Mesendoderm (in vitro differentiated cells): ENCODE measurements around the gene SPATA18.

Source experiments
- DNase-seq: peaks from one replicate; pipeline ENCODE4 v3.0.0; 2013
- H2AK5ac ChIP-seq: 2 replicates; pipeline ENCODE4 v1.6.1; 2013; ENCODE audit warnings: low read length, inconsistent platforms
- H2BK120ac ChIP-seq: 2 replicates; pipeline ENCODE4 v1.6.1; 2013; ENCODE audit warnings: low read depth, mild to moderate bottlenecking, low read length, moderate library complexity, mixed read lengths
- H2BK15ac ChIP-seq: replicated peaks from 2 replicates; pipeline ENCODE4 v1.6.1; 2013; ENCODE audit warnings: low read depth, mild to moderate bottlenecking, moderate library complexity
- H2BK5ac ChIP-seq: 2 replicates; pipeline ENCODE4 v1.6.1; 2013; ENCODE audit warnings: low read length, inconsistent platforms
- H3K18ac ChIP-seq: 2 replicates; pipeline ENCODE4 v1.6.1; 2013; ENCODE audit warnings: mild to moderate bottlenecking, low read length, mixed read lengths
- H3K23ac ChIP-seq: one replicate; pipeline ENCODE4 v1.6.1; 2013; ENCODE audit warnings: low read length
- H3K27ac ChIP-seq: 2 replicates; pipeline ENCODE4 v1.5.1; 2013; ENCODE audit warnings: low read depth, mild to moderate bottlenecking, inconsistent platforms, low read length, moderate library complexity
- H3K27me3 ChIP-seq: 2 replicates; pipeline ENCODE4 v1.6.1; 2013; ENCODE audit warnings: low read length, control low read depth, mild to moderate bottlenecking, inconsistent platforms; ENCODE audit not compliant: insufficient read depth, poor library complexity
- H3K36me3 ChIP-seq: 2 replicates; pipeline ENCODE4 v1.6.1; 2013; ENCODE audit warnings: low read length, inconsistent platforms; ENCODE audit not compliant: control insufficient read depth, insufficient read depth
- H3K4ac ChIP-seq: one replicate; pipeline ENCODE4 v1.6.1; 2013; ENCODE audit warnings: low read depth, mild to moderate bottlenecking, low read length, moderate library complexity
- H3K4me1 ChIP-seq: 2 replicates; pipeline ENCODE4 v1.6.1; 2013; ENCODE audit warnings: low read depth, low read length, inconsistent platforms; ENCODE audit not compliant: control insufficient read depth
- H3K4me2 ChIP-seq: 2 replicates; pipeline ENCODE4 v1.6.1; 2013; ENCODE audit warnings: low read length
- H3K4me3 ChIP-seq: 2 replicates; pipeline ENCODE4 v1.5.1; 2013; ENCODE audit warnings: mild to moderate bottlenecking, low read length
- H3K56ac ChIP-seq: one replicate; pipeline ENCODE4 v1.6.1; 2013; ENCODE audit warnings: low read length
- H3K79me1 ChIP-seq: 2 replicates; pipeline ENCODE4 v1.6.1; 2013; ENCODE audit warnings: low read length, inconsistent platforms
- H3K79me2 ChIP-seq: 2 replicates; pipeline ENCODE4 v1.6.1; 2013; ENCODE audit warnings: mild to moderate bottlenecking, low read length; ENCODE audit not compliant: control insufficient read depth, insufficient read depth
- H3K9ac ChIP-seq: 2 replicates; pipeline ENCODE4 v1.6.1; 2013; ENCODE audit warnings: low read length, inconsistent platforms
- H4K5ac ChIP-seq: one replicate; pipeline ENCODE4 v1.6.1; 2013; ENCODE audit warnings: low read length
- H4K8ac ChIP-seq: one replicate; pipeline ENCODE4 v1.6.1; 2013; ENCODE audit warnings: low read depth, mild to moderate bottlenecking, control low read depth, low read length, moderate library complexity
- WGBS: extraction: QIAGEN DNeasy Blood & Tissue Kit; methylation state at CpG from one replicate; pipeline ENCODE4 v1.1.7; 2013; ENCODE audit warnings: low lambda C conversion rate, missing lambda C conversion rate; ENCODE audit not compliant: insufficient coverage; ENCODE audit errors: extremely low coverage; 5-methylcytosine and 5-hydroxymethylcytosine counted together

Gene SPATA18

GRCh38 chr4:52094376-52095145 is 43.5 kb downstream of the SPATA18 start:
- H3K27ac ChIP-seq, result no peak overlapping the region
- H2BK120ac ChIP-seq, result no peak overlapping the region
- no peaks in the 10 kb centered on the region for H3K79me1 ChIP-seq
- H3K4me1 ChIP-seq, result no peaks in the 10 kb centered on the region
- H3K27me3 ChIP-seq, result no peaks in the 10 kb centered on the region
- H3K56ac ChIP-seq, result no peak overlapping the region
- H2BK5ac ChIP-seq, result no peak overlapping the region
- H3K36me3 ChIP-seq, result no peaks in the 10 kb centered on the region
- no peak overlapping the region for H3K9ac ChIP-seq
- no peak overlapping the region for H3K4ac ChIP-seq
- no peak overlapping the region for H4K5ac ChIP-seq
- H2BK15ac ChIP-seq, result no peak overlapping the region
- no peaks in the 10 kb centered on the region for H3K79me2 ChIP-seq
- H3K18ac ChIP-seq, result no peak overlapping the region
- no peak overlapping the region for H2AK5ac ChIP-seq
- no peak overlapping the region for H3K4me2 ChIP-seq
- no peak overlapping the region for H3K23ac ChIP-seq
- WGBS, result no CpG with 5 or more reads among the region's 8 CpGs
- H4K8ac ChIP-seq, result no peak overlapping the region
- no peak overlapping the region for H3K4me3 ChIP-seq
- DNase-seq, result no peak

- no CpG with 5 or more reads among the region's 1 CpG for WGBS
Measured at GRCh38 chr4:52095374-52095773, 44.3 kb downstream of the SPATA18 start.

GRCh38 chr4:52096048-52096447 is 44.9 kb downstream of the SPATA18 start:
- Histone ChIP-seq H3K79me1 (no peaks in the 10 kb centered on the region), H2BK5ac (no peak overlapping the region), H3K27ac (no peak overlapping the region), H3K23ac (no peak overlapping the region), H4K8ac (no peak overlapping the region), H3K56ac (no peak overlapping the region), H2AK5ac (no peak overlapping the region), H2BK120ac (no peak overlapping the region), H3K4ac (no peak overlapping the region), H3K9ac (no peak overlapping the region), H3K4me1 (no peaks in the 10 kb centered on the region), H3K79me2 (no peaks in the 10 kb centered on the region), H2BK15ac (no peak overlapping the region), H3K36me3 (no peaks in the 10 kb centered on the region), H3K27me3 (no peaks in the 10 kb centered on the region), H3K4me3 (no peak overlapping the region), H3K18ac (no peak overlapping the region), H4K5ac (no peak overlapping the region), H3K4me2 (no peak overlapping the region)
- no peak for DNase-seq

More at GRCh38 chr4:52095374-52095773, 44.3 kb downstream of the SPATA18 start:
- H3K79me2 ChIP-seq, result no peaks in the 10 kb centered on the region
- no peak overlapping the region for H3K56ac ChIP-seq
- no peak overlapping the region for H3K27ac ChIP-seq
- no peak overlapping the region for H3K4me2 ChIP-seq
- H3K4ac ChIP-seq, result no peak overlapping the region
- no peak overlapping the region for H4K5ac ChIP-seq
- H3K23ac ChIP-seq, result no peak overlapping the region
- H3K9ac ChIP-seq, result no peak overlapping the region
- H3K4me3 ChIP-seq, result no peak overlapping the region
- H2AK5ac ChIP-seq, result no peak overlapping the region
- H3K79me1 ChIP-seq, result no peaks in the 10 kb centered on the region
- no peaks in the 10 kb centered on the region for H3K27me3 ChIP-seq
- no peak overlapping the region for H2BK5ac ChIP-seq
- no peak overlapping the region for H2BK120ac ChIP-seq
- H3K36me3 ChIP-seq, result no peaks in the 10 kb centered on the region
- no peak overlapping the region for H2BK15ac ChIP-seq
- no peak overlapping the region for H4K8ac ChIP-seq
- DNase-seq, result no peak
- H3K4me1 ChIP-seq, result no peaks in the 10 kb centered on the region
- no peak overlapping the region for H3K18ac ChIP-seq

- Histone ChIP-seq H2BK5ac (no peak overlapping the region), H3K9ac (no peak overlapping the region), H3K56ac (no peak overlapping the region), H4K8ac (no peak overlapping the region), H3K36me3 (no peaks in the 10 kb centered on the region), H3K4ac (no peak overlapping the region), H3K79me2 (no peaks in the 10 kb centered on the region), H3K23ac (no peak overlapping the region), H4K5ac (no peak overlapping the region), H2AK5ac (no peak overlapping the region), H3K27me3 (no peaks in the 10 kb centered on the region), H3K4me1 (no peaks in the 10 kb centered on the region), H3K4me3 (no peak overlapping the region), H2BK15ac (no peak overlapping the region), H3K18ac (no peak overlapping the region), H2BK120ac (no peak overlapping the region), H3K4me2 (no peak overlapping the region), H3K79me1 (no peaks in the 10 kb centered on the region), H3K27ac (no peak overlapping the region)
- WGBS, result no CpG with 5 or more reads among the region's 1 CpG
- no peak for DNase-seq
Measured at GRCh38 chr4:52098618-52099017, 47.5 kb downstream of the SPATA18 start.

GRCh38 chr4:52099860-52100461 is 48.9 kb downstream of the SPATA18 start:
- Histone ChIP-seq H3K56ac (no peak overlapping the region), H3K36me3 (no peaks in the 10 kb centered on the region), H4K5ac (no peak overlapping the region), H3K27ac (no peak overlapping the region), H3K4me1 (no peaks in the 10 kb centered on the region), H3K4ac (no peak overlapping the region), H3K4me3 (no peak overlapping the region), H2BK5ac (no peak overlapping the region), H2BK120ac (no peak overlapping the region), H3K79me2 (no peaks in the 10 kb centered on the region), H3K4me2 (no peak overlapping the region), H3K79me1 (no peaks in the 10 kb centered on the region), H3K27me3 (no peaks in the 10 kb centered on the region), H4K8ac (no peak overlapping the region), H3K23ac (no peak overlapping the region), H2AK5ac (no peak overlapping the region), H3K9ac (no peak overlapping the region), H2BK15ac (no peak overlapping the region), H3K18ac (no peak overlapping the region)
- DNase-seq, result no peak
- no CpG with 5 or more reads among the region's 2 CpGs for WGBS

- Histone ChIP-seq H3K23ac (no peak overlapping the region), H2BK120ac (no peak overlapping the region), H3K36me3 (no peaks in the 10 kb centered on the region), H3K27me3 (no peaks in the 10 kb centered on the region), H2AK5ac (no peak overlapping the region), H3K9ac (no peak overlapping the region), H3K18ac (no peak overlapping the region), H3K56ac (no peak overlapping the region), H3K79me2 (no peaks in the 10 kb centered on the region), H3K4me1 (no peaks in the 10 kb centered on the region), H4K8ac (no peak overlapping the region), H3K27ac (no peak overlapping the region), H3K4me2 (no peak overlapping the region), H3K4me3 (no peak overlapping the region), H4K5ac (no peak overlapping the region), H2BK5ac (no peak overlapping the region), H3K4ac (no peak overlapping the region), H3K79me1 (no peaks in the 10 kb centered on the region), H2BK15ac (no peak overlapping the region)
- no peak for DNase-seq
Measured at GRCh38 chr4:52102587-52102986, 51.5 kb downstream of the SPATA18 start.
